DND-41 (cell line): ENCODE data around the gene WBP2NL.

Source experiments
- ATAC-seq: fragments of 200-7000 bp; cut with Tn5 transposase; 3 replicates; pipeline ENCODE4 v1.9.1; 2021; ENCODE audit warnings: low read depth; ENCODE audit not compliant: insufficient read depth
- DNase-seq: peaks from one replicate; pipeline ENCODE4 v3.0.0-alpha.2; 2020
- H2AFZ ChIP-seq: 2 replicates; pipeline ENCODE4 v1.6.0; 2012; ENCODE audit warnings: low read depth, low read length
- H3K27ac ChIP-seq: 2 replicates; pipeline ENCODE4 v1.5.1; 2012; ENCODE audit warnings: low read length, inconsistent platforms
- H3K27me3 ChIP-seq: fragments of 200-600 bp; sonication (generic); 2 replicates; pipeline ENCODE4 v1.6.0; 2012; ENCODE audit warnings: low read length, mild to moderate bottlenecking, inconsistent platforms; ENCODE audit not compliant: insufficient read depth, poor library complexity
- H3K36me3 ChIP-seq: 2 replicates; pipeline ENCODE4 v1.5.1; 2012; ENCODE audit warnings: low read length, inconsistent platforms; ENCODE audit not compliant: insufficient read depth
- H3K4me1 ChIP-seq: 2 replicates; pipeline ENCODE4 v1.5.1; 2012; ENCODE audit warnings: mild to moderate bottlenecking, low read length; ENCODE audit not compliant: insufficient read depth
- H3K4me2 ChIP-seq: 2 replicates; pipeline ENCODE4 v1.6.0; 2012; ENCODE audit warnings: mild to moderate bottlenecking, moderate library complexity, low read length, inconsistent platforms; ENCODE audit not compliant: insufficient read depth
- H3K4me3 ChIP-seq, 2 experiments: fragments of 200-600 bp in 1 of 2; shearing (Covaris generic) in 1 of 2; 2 replicates each; pipeline ENCODE4 v1.5.1; 2012 to 2016; ENCODE audit warnings: inconsistent platforms in 2 of 2, low read length in 2 of 2, mild to moderate bottlenecking in 2 of 2, low read depth in 1 of 2, moderate library complexity in 1 of 2
- H3K79me2 ChIP-seq: 2 replicates; pipeline ENCODE4 v1.6.0; 2012; ENCODE audit warnings: low read length, inconsistent platforms; ENCODE audit not compliant: insufficient read depth
- H3K9ac ChIP-seq: 2 replicates; pipeline ENCODE4 v1.6.0; 2012; ENCODE audit warnings: low read depth, mild to moderate bottlenecking, inconsistent platforms, low read length, moderate library complexity
- H3K9me3 ChIP-seq: 2 replicates; pipeline ENCODE4 v1.5.1; 2012; ENCODE audit warnings: low read length, moderate library complexity, mild to moderate bottlenecking, inconsistent platforms; ENCODE audit not compliant: insufficient read depth, severe bottlenecking
- H4K20me1 ChIP-seq: 2 replicates; pipeline ENCODE4 v1.6.0; 2012; ENCODE audit warnings: low read length; ENCODE audit not compliant: insufficient read depth
- CTCF ChIP-seq: IDR thresholded peaks from 2 replicates; pipeline ENCODE4 v1.5.1; 2012; ENCODE audit warnings: borderline replicate concordance, low read length, moderate library complexity, mild to moderate bottlenecking; ENCODE audit not compliant: poor library complexity, severe bottlenecking; ENCODE audit errors: extremely low read depth
- EZH2 ChIP-seq: IDR thresholded peaks from 3 replicates; pipeline ENCODE4 v1.6.1; 2012; ENCODE audit warnings: borderline replicate concordance, low read depth, mild to moderate bottlenecking, moderate library complexity, low read length, inconsistent platforms; ENCODE audit not compliant: severe bottlenecking

Gene WBP2NL

GRCh38 chr22:42026705-42027104 lies 28.1 kb downstream of the WBP2NL start:
- no peaks in the 10 kb centered on the region for H3K4me1 ChIP-seq
- H3K36me3 ChIP-seq: no peaks in the 10 kb centered on the region
- H2AFZ ChIP-seq: no peak overlapping the region
- no peak for DNase-seq
- no peaks in the 10 kb centered on the region for H4K20me1 ChIP-seq
- H3K79me2 ChIP-seq: no peaks in the 10 kb centered on the region
- no peak for ATAC-seq
- TF ChIP-seq EZH2 (no peak), CTCF (no peak)
- H3K4me2 ChIP-seq: no peak overlapping the region
- no peak overlapping the region for H3K27ac ChIP-seq
- no peaks in the 10 kb centered on the region for H3K27me3 ChIP-seq
- H3K9me3 ChIP-seq: no peaks in the 10 kb centered on the region
- no peak overlapping the region for H3K9ac ChIP-seq
- no peak overlapping the region for H3K4me3 ChIP-seq

- Histone ChIP-seq H3K27ac (no peak overlapping the region), H3K4me1 (no peaks in the 10 kb centered on the region), H3K79me2 (no peaks in the 10 kb centered on the region), H3K36me3 (no peaks in the 10 kb centered on the region), H3K27me3 (no peaks in the 10 kb centered on the region), H3K9me3 (peaks cover 16% of the 10 kb centered on the region), H3K4me3 (no peak overlapping the region), H3K4me2 (no peak overlapping the region), H2AFZ (no peak overlapping the region), H3K9ac (no peak overlapping the region), H4K20me1 (no peaks in the 10 kb centered on the region)
- DNase-seq (no peak), ATAC-seq (no peak)
- TF ChIP-seq CTCF (no peak), EZH2 (no peak)
Measured at GRCh38 chr22:42033263-42034181, 34.9 kb downstream of the WBP2NL start.

GRCh38 chr22:42035256-42035655 lies 36.7 kb downstream of the WBP2NL start:
- no peak overlapping the region for H2AFZ ChIP-seq
- no peaks in the 10 kb centered on the region for H3K4me1 ChIP-seq
- H3K36me3 ChIP-seq: no peaks in the 10 kb centered on the region
- DNase-seq (no peak), ATAC-seq (no peak)
- no peaks in the 10 kb centered on the region for H3K79me2 ChIP-seq
- H3K4me3 ChIP-seq: no peak overlapping the region
- TF ChIP-seq CTCF: no peak
- TF ChIP-seq EZH2: no peak
- no peaks in the 10 kb centered on the region for H3K27me3 ChIP-seq
- H3K4me2 ChIP-seq: no peak overlapping the region
- no peaks in the 10 kb centered on the region for H4K20me1 ChIP-seq
- H3K27ac ChIP-seq: no peak overlapping the region
- H3K9me3 ChIP-seq: peaks cover 16% of the 10 kb centered on the region
- no peak overlapping the region for H3K9ac ChIP-seq
